Mesothelial cell of epicardium (in vitro differentiated cells): Measurements from ENCODE around the gene PRKACG. TPM values are rescaled to one million over a fixed set of nuclear protein-coding genes. Genes with fewer than 3 reads are reported as not detected.

Source experiments
- DNase-seq, 2 experiments: peaks; one replicate each; pipeline ENCODE4 v3.0.0; 2021; ENCODE audit warnings: low spot score in 2 of 2; ENCODE audit not compliant: unreplicated experiment in 2 of 2
- H3K27ac Mint-ChIP-seq: 2 replicates; pipeline ENCODE4 v1.8.0; 2021; ENCODE audit warnings: mixed read lengths
- H3K27me3 Mint-ChIP-seq: 2 replicates; pipeline ENCODE4 v1.8.0; 2021; ENCODE audit warnings: low read depth, mixed read lengths
- H3K36me3 Mint-ChIP-seq: 2 replicates; pipeline ENCODE4 v1.8.0; 2021; ENCODE audit warnings: mixed read lengths
- H3K4me1 Mint-ChIP-seq: 2 replicates; pipeline ENCODE4 v1.8.0; 2021; ENCODE audit warnings: mixed read lengths
- H3K4me3 Mint-ChIP-seq: 2 replicates; pipeline ENCODE4 v1.8.0; 2021; ENCODE audit warnings: mild to moderate bottlenecking, moderate library complexity, mixed read lengths
- H3K9me3 Mint-ChIP-seq: 2 replicates; pipeline ENCODE4 v1.8.0; 2021; ENCODE audit warnings: mixed read lengths
- CTCF ChIP-seq: fragments of 200-600 bp; sonication (generic); IDR thresholded peaks from one replicate; pipeline ENCODE4 v1.5.0; 2021; ENCODE audit warnings: antibody characterized with exemption; ENCODE audit not compliant: unreplicated experiment
- total RNA-seq: library from RNA; stranded (reverse); gene quantifications from 3 replicates; pipeline ENCODE4 v1.2.1, GENCODE V29; 2021

PRKACG gene
- total RNA-seq, 1 donor from 2014 or later = not detected

- H3K9me3 Mint-ChIP-seq = no peaks in the 10 kb centered on the region
- no peak for TF ChIP-seq CTCF
- H3K4me1 Mint-ChIP-seq = no peaks in the 10 kb centered on the region
- peaks cover 2% of the 10 kb centered on the region for H3K27me3 Mint-ChIP-seq
- no peak overlapping the region for H3K27ac Mint-ChIP-seq
- no peak for DNase-seq
- H3K36me3 Mint-ChIP-seq = no peaks in the 10 kb centered on the region
- H3K4me3 Mint-ChIP-seq = no peak overlapping the region
These were observed 1.1 kb downstream of the PRKACG start for GRCh38 chr9:69012696-69013381.

GRCh38 chr9:69009708-69010107 is 4.2 kb downstream of the PRKACG start:
- TF ChIP-seq CTCF = no peak
- H3K27ac Mint-ChIP-seq = no peak overlapping the region
- H3K36me3 Mint-ChIP-seq = no peaks in the 10 kb centered on the region
- H3K4me1 Mint-ChIP-seq = peaks cover 3% of the 10 kb centered on the region
- no peak overlapping the region for H3K4me3 Mint-ChIP-seq
- DNase-seq = no peak
- H3K27me3 Mint-ChIP-seq = peaks cover 2% of the 10 kb centered on the region
- no peaks in the 10 kb centered on the region for H3K9me3 Mint-ChIP-seq

- no peak for DNase-seq
- Mint-ChIP-seq H3K4me3 (no peak overlapping the region), H3K27me3 (peaks cover 8% of the 10 kb centered on the region), H3K4me1 (peaks cover 4% of the 10 kb centered on the region), H3K36me3 (no peaks in the 10 kb centered on the region), H3K27ac (no peak overlapping the region), H3K9me3 (no peaks in the 10 kb centered on the region)
- no peak for TF ChIP-seq CTCF
These were observed 9.1 kb downstream of the PRKACG start for GRCh38 chr9:69004836-69005235.

GRCh38 chr9:69003051-69003450 is 10.9 kb downstream of the PRKACG start:
- H3K27me3 Mint-ChIP-seq = peaks cover 10% of the 10 kb centered on the region
- H3K27ac Mint-ChIP-seq = no peak overlapping the region
- H3K4me1 Mint-ChIP-seq = peaks cover 8% of the 10 kb centered on the region
- no peak for DNase-seq
- H3K36me3 Mint-ChIP-seq = no peaks in the 10 kb centered on the region
- no peak overlapping the region for H3K4me3 Mint-ChIP-seq
- no peaks in the 10 kb centered on the region for H3K9me3 Mint-ChIP-seq
- TF ChIP-seq CTCF = no peak

GRCh38 chr9:69001921-69002320 is 12.0 kb downstream of the PRKACG start:
- TF ChIP-seq CTCF = no peak
- Mint-ChIP-seq H3K36me3 (no peaks in the 10 kb centered on the region), H3K9me3 (no peaks in the 10 kb centered on the region), H3K4me3 (no peak overlapping the region), H3K27ac (no peak overlapping the region), H3K4me1 (peaks cover 8% of the 10 kb centered on the region), H3K27me3 (peaks cover 10% of the 10 kb centered on the region)
- no peak for DNase-seq
